ENCODE results near the gene LMTK2.

- no peak for TF ChIP-seq CTCF (IDR thresholded peaks at IDR 0.05)
- TF ChIP-seq POLR2A (IDR thresholded peaks at IDR 0.05) = no peak
These were observed 40.5 kb upstream of the LMTK2 start for GRCh38 chr7:98066208-98066607.
